ENCODE results near the gene KRT33B.

The KRT33B gene

DNA sequence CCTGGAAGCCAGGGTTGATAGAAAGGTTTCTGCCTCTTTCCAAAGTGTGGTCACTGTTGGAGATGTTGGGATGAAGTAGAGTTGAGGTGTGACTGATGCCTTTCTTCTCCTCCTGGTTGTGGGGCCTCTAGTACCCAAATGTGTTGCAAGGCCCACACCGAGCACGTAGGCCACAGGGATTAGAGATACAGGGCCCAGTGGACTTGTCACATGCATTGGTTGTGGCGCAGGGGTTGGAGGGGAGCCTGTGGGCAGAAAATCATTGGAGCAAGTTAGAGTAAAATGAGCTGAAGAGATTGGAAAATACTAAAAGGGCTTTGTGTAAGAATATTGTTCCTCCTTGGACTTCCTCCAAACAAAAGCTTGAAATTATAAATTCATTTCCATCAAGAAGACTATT, 23.6 kb downstream of the KRT33B start:
- no peak for DNase-seq

- no peak for DNase-seq
These were observed 26.6 kb downstream of the KRT33B start for GRCh38 chr17:41343029-41343428.

DNA sequence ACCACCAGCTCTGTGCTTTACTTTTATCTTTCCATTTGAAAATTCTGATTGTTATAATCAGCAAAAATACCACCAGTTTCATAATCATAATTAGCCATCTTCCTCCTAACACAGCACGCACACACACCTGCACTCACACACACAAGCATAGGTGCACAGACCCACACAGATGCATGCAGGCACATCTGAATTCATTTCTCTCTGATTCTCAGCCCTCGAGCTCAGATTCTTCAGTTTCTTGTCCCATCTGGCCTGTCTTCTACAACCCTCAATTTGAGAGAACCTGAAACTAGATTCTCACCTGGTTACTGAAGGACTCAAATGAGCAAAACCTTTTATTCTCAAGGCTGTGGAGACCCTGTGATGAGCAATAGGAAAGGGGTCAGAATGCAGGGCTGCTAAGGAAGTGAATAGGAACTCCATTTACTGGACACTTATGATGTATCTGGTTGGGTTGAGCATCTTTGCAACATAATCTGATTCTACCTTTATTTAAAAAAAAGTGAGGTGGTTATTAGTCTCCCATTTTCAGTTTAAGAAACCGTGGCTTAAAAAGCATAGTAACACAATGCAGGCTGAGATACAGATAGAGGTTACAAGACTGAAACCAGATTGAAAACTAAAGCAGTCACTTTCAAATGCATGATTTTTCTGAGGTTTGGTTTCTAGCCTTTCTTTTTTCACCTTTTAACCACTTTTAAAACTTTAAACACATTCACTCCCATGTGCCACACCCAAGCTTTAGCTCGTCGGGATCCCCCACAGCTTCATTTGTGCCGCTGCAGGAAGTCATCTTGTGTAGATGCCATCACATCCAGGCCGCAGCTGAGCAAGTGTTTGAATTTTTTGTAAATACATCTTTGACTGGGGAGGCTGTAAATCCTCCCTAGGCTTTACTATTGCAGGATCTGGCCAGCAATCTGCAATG, 28.4 kb downstream of the KRT33B start:
- DNase-seq: peak; percentile 21 to 26

DNA sequence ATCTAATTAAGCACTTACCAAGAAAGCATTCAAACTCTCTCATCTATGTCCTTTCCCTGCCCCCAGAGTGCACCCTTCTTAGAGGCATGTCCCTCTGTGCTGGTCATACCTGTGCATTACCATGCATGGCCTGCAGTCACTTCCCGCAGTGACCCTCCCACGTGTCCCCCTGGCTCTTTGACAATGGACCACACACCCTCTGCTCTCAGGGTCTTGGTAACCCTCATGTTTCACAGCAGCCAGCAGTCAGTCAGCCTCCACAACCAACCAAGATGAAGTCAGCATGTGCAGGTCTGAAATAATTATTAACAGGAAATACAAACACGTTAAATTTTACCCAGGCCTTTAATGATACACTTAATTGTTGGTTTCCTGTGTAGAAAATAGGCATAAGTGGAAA, 29.1 kb downstream of the KRT33B start:
- DNase-seq: no peak

DNA sequence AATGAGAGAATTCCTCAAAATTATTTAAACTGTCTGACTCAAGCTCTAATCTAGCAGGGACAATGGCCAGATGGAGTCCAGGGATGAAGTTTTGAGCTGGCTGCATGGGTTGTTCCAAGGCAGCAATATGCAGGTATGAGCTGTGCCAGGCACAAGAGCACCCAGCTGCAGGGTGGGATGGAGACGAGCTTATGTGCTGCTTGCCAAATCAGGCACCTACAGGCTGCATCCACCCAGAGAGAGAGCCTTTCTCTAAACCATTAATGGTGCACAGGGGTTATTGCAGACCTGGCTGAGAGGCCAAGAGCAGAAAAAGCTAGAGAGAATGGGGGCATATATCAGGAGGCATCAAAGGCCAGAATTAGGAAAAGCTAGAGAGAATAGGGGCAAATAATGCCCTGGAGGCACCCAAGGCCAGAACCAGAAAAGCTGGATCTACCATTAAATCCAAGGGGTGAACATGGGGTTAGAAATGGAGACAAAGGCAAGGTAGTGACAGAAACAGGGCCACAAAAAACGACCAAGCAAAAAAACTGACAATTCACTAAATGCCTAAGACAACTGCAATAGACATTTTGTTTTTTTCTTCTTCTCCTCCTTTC, 29.9 kb downstream of the KRT33B start:
- no peak for DNase-seq

DNA sequence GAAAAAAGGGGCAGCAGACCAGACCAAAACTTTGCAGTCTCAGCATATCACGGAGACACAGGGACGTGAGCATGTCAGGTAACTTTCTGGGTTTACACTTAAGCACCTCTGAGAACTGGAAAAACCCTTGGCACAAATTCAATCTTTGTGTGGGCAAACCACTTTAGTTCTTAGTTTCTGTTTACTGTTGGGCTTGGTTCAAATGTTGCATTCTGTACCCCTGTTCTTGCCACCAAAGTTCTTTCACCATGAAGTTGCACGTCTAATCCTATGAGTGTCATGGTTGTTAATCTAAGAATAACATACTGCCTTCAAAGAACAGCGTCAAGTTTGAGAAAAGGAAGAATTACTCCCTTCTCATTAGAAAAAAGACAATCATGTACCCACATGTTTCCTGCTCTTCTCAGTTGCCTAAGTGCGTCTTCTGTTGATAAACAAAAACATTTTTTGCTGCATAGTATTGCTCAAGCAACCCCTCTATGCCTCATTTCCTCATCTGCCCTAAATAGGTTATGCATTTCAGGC, 30.6 kb downstream of the KRT33B start:
- DNase-seq: peak in 1 of 2 donors; percentile 19

GRCh38 chr17:41335747-41336146, 33.9 kb downstream of the KRT33B start:
- no peak for DNase-seq

- DNase-seq: no peak
These were observed 35.0 kb downstream of the KRT33B start for GRCh38 chr17:41334385-41335305.

- DNase-seq: no peak
These were observed 35.8 kb downstream of the KRT33B start for GRCh38 chr17:41333836-41334235.

DNA sequence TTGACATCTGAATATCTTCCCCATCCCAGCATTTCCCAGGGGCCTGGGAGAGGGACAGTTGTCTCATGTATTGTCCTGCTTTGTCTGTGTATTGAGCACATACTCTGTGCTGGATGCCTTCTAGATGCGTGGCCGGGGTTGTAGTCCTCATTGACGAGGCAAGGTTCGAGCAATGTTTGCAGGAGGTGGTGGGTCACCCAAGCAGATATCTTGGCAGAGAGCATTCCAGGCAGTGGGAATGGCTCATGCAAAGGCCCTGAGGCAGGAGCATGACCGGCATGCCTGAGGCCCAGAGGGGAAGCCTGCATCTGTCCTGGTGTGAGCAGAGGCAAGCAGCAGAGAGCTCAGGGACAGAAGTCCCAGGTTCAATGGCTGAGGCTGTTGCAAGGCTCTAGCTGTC, 36.5 kb downstream of the KRT33B start:
- DNase-seq: no peak

DNA sequence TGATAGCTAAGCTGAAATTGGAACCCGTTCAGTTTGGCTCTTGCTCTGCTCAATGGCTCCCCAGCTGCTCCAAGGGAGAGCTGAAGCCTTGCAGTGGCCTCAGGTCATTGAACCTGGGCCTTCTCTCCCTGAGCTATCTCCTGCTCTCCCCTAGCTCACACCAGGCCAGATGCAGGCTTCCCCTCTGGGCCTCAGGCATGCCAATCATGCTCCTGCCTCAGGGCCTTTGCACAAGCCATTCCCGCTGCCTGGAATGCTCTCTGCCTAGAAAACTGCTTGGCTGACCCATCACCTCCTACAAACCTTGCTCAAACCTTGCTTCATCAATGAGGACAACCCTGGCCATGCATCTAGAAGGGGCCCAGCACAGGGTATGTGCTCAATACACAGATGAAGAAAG, 37.4 kb downstream of the KRT33B start:
- DNase-seq: no peak

DNA sequence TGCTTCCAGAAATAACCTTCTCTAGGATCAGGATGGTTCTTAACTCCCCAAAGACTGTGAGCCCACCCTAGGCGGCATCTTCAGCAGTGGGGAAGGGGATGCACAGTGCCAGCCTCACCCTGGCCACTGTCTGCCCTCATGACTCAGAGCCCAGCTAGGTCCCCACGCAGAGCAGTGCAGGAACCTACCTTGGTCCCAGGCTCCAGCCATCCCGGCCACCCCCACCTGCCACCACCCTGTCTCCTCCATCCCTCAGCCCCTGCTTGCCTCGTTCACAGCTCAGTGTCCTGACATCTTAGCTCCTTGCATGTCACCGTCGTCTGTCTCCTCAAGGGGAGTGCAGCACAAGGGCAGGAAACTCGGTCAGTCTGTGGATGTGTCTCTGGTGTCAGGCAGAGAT, 38.0 kb downstream of the KRT33B start:
- DNase-seq: no peak

- peak; percentile 19 to 28 for DNase-seq
These were observed 40.2 kb downstream of the KRT33B start for GRCh38 chr17:41329279-41329948.

GRCh38 chr17:41328207-41328606, 41.4 kb downstream of the KRT33B start:
- DNase-seq: no peak

DNA sequence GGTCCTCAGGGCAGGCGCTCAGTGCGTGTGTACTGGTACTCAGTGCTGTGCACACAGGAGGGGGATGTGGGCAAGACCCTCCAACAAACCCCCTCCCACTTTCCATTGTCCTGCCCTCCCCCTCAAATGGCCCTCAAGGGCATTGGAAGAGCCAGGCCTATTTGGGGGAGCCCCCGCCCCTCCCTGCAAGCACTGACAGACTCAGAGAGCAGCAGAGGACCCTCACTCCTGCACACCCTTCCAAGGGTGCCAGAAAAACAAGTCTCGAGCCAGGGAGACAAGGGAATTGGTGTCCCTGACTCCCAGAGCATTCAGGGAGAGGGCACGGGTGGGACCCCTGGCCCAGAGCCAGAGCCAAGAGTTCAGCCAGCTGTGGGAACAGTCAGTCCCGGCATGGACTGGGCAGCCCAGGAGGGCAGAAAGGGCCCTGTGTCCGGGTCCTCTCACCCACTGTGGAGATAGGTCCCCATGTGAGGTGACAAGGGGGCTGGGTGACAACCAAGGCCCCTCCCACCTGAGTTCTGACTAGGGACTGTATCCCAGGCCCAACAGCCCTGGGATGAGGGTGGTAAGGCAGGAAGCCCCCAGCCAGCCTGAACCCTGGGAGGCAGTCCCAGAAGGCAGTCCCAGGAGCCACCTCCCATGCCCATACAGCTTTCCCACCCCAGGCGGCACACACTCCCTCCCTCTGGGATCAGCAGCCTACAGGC, 42.0 kb downstream of the KRT33B start:
- DNase-seq: no peak

DNA sequence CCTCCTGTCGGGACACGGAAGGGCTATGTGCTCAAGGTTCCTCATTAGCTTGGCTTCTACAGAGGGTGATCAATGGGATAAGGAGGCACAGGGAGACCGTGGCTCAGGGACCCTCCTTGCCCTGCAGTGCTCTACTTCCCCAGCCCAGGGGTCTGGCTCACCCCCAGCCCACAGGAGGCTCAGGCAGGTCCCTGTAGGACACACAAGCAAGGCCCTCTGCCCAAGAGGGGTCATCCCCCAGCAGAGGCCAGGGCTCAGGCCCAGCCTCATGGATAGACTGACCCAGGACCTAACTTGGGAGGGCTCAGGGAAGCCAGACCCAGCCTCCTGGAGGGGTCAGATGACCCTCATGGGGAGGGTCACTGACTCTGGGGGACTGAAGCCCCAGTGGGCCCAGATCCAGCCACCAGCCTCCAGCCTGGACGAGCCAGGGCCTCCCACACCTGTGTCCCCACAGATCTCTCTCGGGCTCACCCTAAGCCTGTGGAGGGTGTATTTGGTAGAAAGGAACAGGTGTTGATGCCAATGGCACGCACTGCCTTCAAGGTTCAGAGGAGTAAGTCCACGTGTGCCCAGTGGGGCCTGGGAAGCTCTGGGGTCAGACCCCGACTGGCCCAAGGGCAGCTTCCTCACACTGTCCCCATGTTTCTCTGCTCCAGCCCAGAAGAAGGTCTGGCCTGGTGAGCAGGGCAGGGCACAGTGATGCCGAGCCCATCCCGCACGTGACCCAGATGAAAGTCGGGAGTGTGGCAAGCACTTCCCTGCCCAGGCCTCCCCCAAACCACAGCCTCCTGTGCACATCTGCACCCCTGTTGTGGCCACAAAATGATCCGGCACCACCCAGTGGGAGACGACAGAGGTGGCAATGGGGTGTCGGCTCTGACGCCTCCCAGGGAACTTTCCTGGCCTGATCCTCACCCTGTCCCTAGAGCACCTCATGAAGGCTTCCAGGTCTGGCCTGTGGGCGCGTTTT, 43.2 kb downstream of the KRT33B start:
- no peak for DNase-seq

DNA sequence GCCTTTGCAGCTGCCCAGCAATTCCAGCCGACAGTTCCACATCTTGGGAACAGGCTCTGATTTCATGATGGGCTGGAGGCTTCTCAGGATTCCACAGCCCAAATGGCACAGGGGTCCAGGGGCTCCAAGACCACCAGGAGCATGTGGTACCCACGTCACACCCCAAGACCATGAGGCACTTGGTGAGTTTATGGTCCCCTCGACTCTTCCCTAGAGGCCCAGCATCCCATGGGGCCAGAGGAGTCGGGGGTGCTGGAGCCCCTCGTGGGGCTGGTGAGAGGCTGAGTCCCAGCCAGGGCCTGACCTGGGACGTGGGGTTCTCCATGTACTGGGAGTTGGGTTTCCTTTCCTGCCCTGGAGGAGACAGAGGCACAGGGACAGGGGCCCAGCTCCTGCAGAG, 44.0 kb downstream of the KRT33B start:
- no peak for DNase-seq

- no peak for DNase-seq
These were observed 44.5 kb downstream of the KRT33B start for GRCh38 chr17:41325126-41325525.

GRCh38 chr17:41324180-41325075, 45.2 kb downstream of the KRT33B start:
- DNase-seq: no peak
